ENCODE measurements around the gene MBD5.
A peak's percentile ranks its signal among the peaks of the same experiment; 100 is the strongest.

MBD5 gene

GRCh38 chr2:148022351-148022750, 1.5 kb downstream of the MBD5 start:
- H3K4me1 ChIP-seq (ENCODE audit: control insufficient read depth in 5 of 5, insufficient read depth in 5 of 5, low read length in 5 of 5), result peaks cover 2 to 30% (median 24%) of the 10 kb centered on the region in 5 donors
- H3K4me3 ChIP-seq (ENCODE audit: low read depth in 1 of 5, low read length in 5 of 5), result peak overlapping the region; percentile 97 to 100 (median 100)
- H3K9me3 ChIP-seq (ENCODE audit: control insufficient read depth in 5 of 5, low read length in 5 of 5), result no peaks in the 10 kb centered on the region
- no peaks in the 10 kb centered on the region for H3K36me3 ChIP-seq (ENCODE audit: control insufficient read depth in 5 of 5, insufficient read depth in 5 of 5, low read length in 5 of 5)
- H3K9ac ChIP-seq (ENCODE audit: low read length in 5 of 5), result peak overlapping the region in 4 of 5 donors; percentile 33 to 95 (median 72)
- no peak overlapping the region for H3K27ac ChIP-seq (ENCODE audit: low read depth, low read length)
- no peaks in the 10 kb centered on the region for H3K27me3 ChIP-seq (ENCODE audit: control insufficient read depth in 5 of 5, insufficient read depth in 4 of 5, low read length in 5 of 5)

- Histone ChIP-seq H3K36me3 (ENCODE audit: control insufficient read depth in 5 of 5, insufficient read depth in 5 of 5, low read length in 5 of 5) (no peaks in the 10 kb centered on the region), H3K4me3 (ENCODE audit: low read depth in 1 of 5, low read length in 5 of 5) (no peak overlapping the region), H3K9ac (ENCODE audit: low read length in 5 of 5) (no peak overlapping the region), H3K9me3 (ENCODE audit: control insufficient read depth in 5 of 5, low read length in 5 of 5) (no peaks in the 10 kb centered on the region), H3K27me3 (ENCODE audit: control insufficient read depth in 5 of 5, insufficient read depth in 4 of 5, low read length in 5 of 5) (no peaks in the 10 kb centered on the region), H3K4me1 (ENCODE audit: control insufficient read depth in 5 of 5, insufficient read depth in 5 of 5, low read length in 5 of 5) (peaks cover 2 to 30% (median 24%) of the 10 kb centered on the region in 5 donors), H3K27ac (ENCODE audit: low read depth, low read length) (no peak overlapping the region)
These were observed 2.0 kb downstream of the MBD5 start for GRCh38 chr2:148022882-148023281.

GRCh38 chr2:148023861-148024260, 3.0 kb downstream of the MBD5 start:
- Histone ChIP-seq H3K27me3 (ENCODE audit: control insufficient read depth in 5 of 5, insufficient read depth in 4 of 5, low read length in 5 of 5) (no peaks in the 10 kb centered on the region), H3K4me3 (ENCODE audit: low read depth in 1 of 5, low read length in 5 of 5) (no peak overlapping the region), H3K27ac (ENCODE audit: low read depth, low read length) (no peak overlapping the region), H3K4me1 (ENCODE audit: control insufficient read depth in 5 of 5, insufficient read depth in 5 of 5, low read length in 5 of 5) (peaks cover 2 to 30% (median 22%) of the 10 kb centered on the region in 5 donors), H3K9me3 (ENCODE audit: control insufficient read depth in 5 of 5, low read length in 5 of 5) (no peaks in the 10 kb centered on the region), H3K9ac (ENCODE audit: low read length in 5 of 5) (no peak overlapping the region), H3K36me3 (ENCODE audit: control insufficient read depth in 5 of 5, insufficient read depth in 5 of 5, low read length in 5 of 5) (no peaks in the 10 kb centered on the region)

- Histone ChIP-seq H3K27me3 (ENCODE audit: control insufficient read depth in 5 of 5, insufficient read depth in 4 of 5, low read length in 5 of 5) (no peaks in the 10 kb centered on the region), H3K4me1 (ENCODE audit: control insufficient read depth in 5 of 5, insufficient read depth in 5 of 5, low read length in 5 of 5) (peaks cover 0 to 14% (median 13%) of the 10 kb centered on the region in 5 donors), H3K9ac (ENCODE audit: low read length in 5 of 5) (no peak overlapping the region), H3K4me3 (ENCODE audit: low read depth in 1 of 5, low read length in 5 of 5) (no peak overlapping the region), H3K9me3 (ENCODE audit: control insufficient read depth in 5 of 5, low read length in 5 of 5) (no peaks in the 10 kb centered on the region), H3K27ac (ENCODE audit: low read depth, low read length) (no peak overlapping the region), H3K36me3 (ENCODE audit: control insufficient read depth in 5 of 5, insufficient read depth in 5 of 5, low read length in 5 of 5) (no peaks in the 10 kb centered on the region)
These were observed 5.7 kb downstream of the MBD5 start for GRCh38 chr2:148026573-148026972.

GRCh38 chr2:148027822-148028221, 6.9 kb downstream of the MBD5 start:
- H3K27me3 ChIP-seq (ENCODE audit: control insufficient read depth in 5 of 5, insufficient read depth in 4 of 5, low read length in 5 of 5), result no peaks in the 10 kb centered on the region
- no peaks in the 10 kb centered on the region for H3K9me3 ChIP-seq (ENCODE audit: control insufficient read depth in 5 of 5, low read length in 5 of 5)
- no peak overlapping the region for H3K9ac ChIP-seq (ENCODE audit: low read length in 5 of 5)
- peaks cover 0 to 4% (median under 1%) of the 10 kb centered on the region in 5 donors for H3K4me1 ChIP-seq (ENCODE audit: control insufficient read depth in 5 of 5, insufficient read depth in 5 of 5, low read length in 5 of 5)
- H3K27ac ChIP-seq (ENCODE audit: low read depth, low read length), result no peak overlapping the region
- no peaks in the 10 kb centered on the region for H3K36me3 ChIP-seq (ENCODE audit: control insufficient read depth in 5 of 5, insufficient read depth in 5 of 5, low read length in 5 of 5)
- H3K4me3 ChIP-seq (ENCODE audit: low read depth in 1 of 5, low read length in 5 of 5), result no peak overlapping the region

GRCh38 chr2:148028781-148029180, 7.9 kb downstream of the MBD5 start:
- Histone ChIP-seq H3K9ac (ENCODE audit: low read length in 5 of 5) (no peak overlapping the region), H3K36me3 (ENCODE audit: control insufficient read depth in 5 of 5, insufficient read depth in 5 of 5, low read length in 5 of 5) (no peaks in the 10 kb centered on the region), H3K4me1 (ENCODE audit: control insufficient read depth in 5 of 5, insufficient read depth in 5 of 5, low read length in 5 of 5) (no peaks in the 10 kb centered on the region), H3K4me3 (ENCODE audit: low read depth in 1 of 5, low read length in 5 of 5) (no peak overlapping the region), H3K27me3 (ENCODE audit: control insufficient read depth in 5 of 5, insufficient read depth in 4 of 5, low read length in 5 of 5) (no peaks in the 10 kb centered on the region), H3K27ac (ENCODE audit: low read depth, low read length) (no peak overlapping the region), H3K9me3 (ENCODE audit: control insufficient read depth in 5 of 5, low read length in 5 of 5) (no peaks in the 10 kb centered on the region)

GRCh38 chr2:148031152-148031551, 10.3 kb downstream of the MBD5 start:
- no peaks in the 10 kb centered on the region for H3K27me3 ChIP-seq (ENCODE audit: control insufficient read depth in 5 of 5, insufficient read depth in 4 of 5, low read length in 5 of 5)
- H3K9me3 ChIP-seq (ENCODE audit: control insufficient read depth in 5 of 5, low read length in 5 of 5), result no peaks in the 10 kb centered on the region
- no peaks in the 10 kb centered on the region for H3K4me1 ChIP-seq (ENCODE audit: control insufficient read depth in 5 of 5, insufficient read depth in 5 of 5, low read length in 5 of 5)
- H3K27ac ChIP-seq (ENCODE audit: low read depth, low read length), result no peak overlapping the region
- no peak overlapping the region for H3K9ac ChIP-seq (ENCODE audit: low read length in 5 of 5)
- H3K4me3 ChIP-seq (ENCODE audit: low read depth in 1 of 5, low read length in 5 of 5), result no peak overlapping the region
- no peaks in the 10 kb centered on the region for H3K36me3 ChIP-seq (ENCODE audit: control insufficient read depth in 5 of 5, insufficient read depth in 5 of 5, low read length in 5 of 5)

GRCh38 chr2:148032215-148032614, 11.3 kb downstream of the MBD5 start:
- H3K4me1 ChIP-seq (ENCODE audit: control insufficient read depth in 5 of 5, insufficient read depth in 5 of 5, low read length in 5 of 5), result no peaks in the 10 kb centered on the region
- no peaks in the 10 kb centered on the region for H3K9me3 ChIP-seq (ENCODE audit: control insufficient read depth in 5 of 5, low read length in 5 of 5)
- no peak overlapping the region for H3K9ac ChIP-seq (ENCODE audit: low read length in 5 of 5)
- H3K27me3 ChIP-seq (ENCODE audit: control insufficient read depth in 5 of 5, insufficient read depth in 4 of 5, low read length in 5 of 5), result no peaks in the 10 kb centered on the region
- no peaks in the 10 kb centered on the region for H3K36me3 ChIP-seq (ENCODE audit: control insufficient read depth in 5 of 5, insufficient read depth in 5 of 5, low read length in 5 of 5)
- no peak overlapping the region for H3K4me3 ChIP-seq (ENCODE audit: low read depth in 1 of 5, low read length in 5 of 5)
- H3K27ac ChIP-seq (ENCODE audit: low read depth, low read length), result no peak overlapping the region

GRCh38 chr2:148039783-148040182, 18.9 kb downstream of the MBD5 start:
- no peak overlapping the region for H3K9ac ChIP-seq (ENCODE audit: low read length in 5 of 5)
- no peak overlapping the region for H3K4me3 ChIP-seq (ENCODE audit: low read depth in 1 of 5, low read length in 5 of 5)

GRCh38 chr2:148042219-148042618, 21.3 kb downstream of the MBD5 start:
- Histone ChIP-seq H3K4me1 (ENCODE audit: control insufficient read depth in 5 of 5, insufficient read depth in 5 of 5, low read length in 5 of 5) (no peaks in the 10 kb centered on the region), H3K4me3 (ENCODE audit: low read depth in 1 of 5, low read length in 5 of 5) (no peak overlapping the region), H3K9me3 (ENCODE audit: control insufficient read depth in 5 of 5, low read length in 5 of 5) (no peaks in the 10 kb centered on the region), H3K36me3 (ENCODE audit: control insufficient read depth in 5 of 5, insufficient read depth in 5 of 5, low read length in 5 of 5) (peaks cover 0 to 4% (median 3%) of the 10 kb centered on the region in 5 donors), H3K27ac (ENCODE audit: low read depth, low read length) (no peak overlapping the region), H3K27me3 (ENCODE audit: control insufficient read depth in 5 of 5, insufficient read depth in 4 of 5, low read length in 5 of 5) (no peaks in the 10 kb centered on the region), H3K9ac (ENCODE audit: low read length in 5 of 5) (no peak overlapping the region)

More at GRCh38 chr2:148039783-148040182, 18.9 kb downstream of the MBD5 start:
- no peaks in the 10 kb centered on the region for H3K27me3 ChIP-seq (ENCODE audit: control insufficient read depth in 5 of 5, insufficient read depth in 4 of 5, low read length in 5 of 5)
- no peaks in the 10 kb centered on the region for H3K4me1 ChIP-seq (ENCODE audit: control insufficient read depth in 5 of 5, insufficient read depth in 5 of 5, low read length in 5 of 5)
- no peaks in the 10 kb centered on the region for H3K9me3 ChIP-seq (ENCODE audit: control insufficient read depth in 5 of 5, low read length in 5 of 5)
- H3K27ac ChIP-seq (ENCODE audit: low read depth, low read length), result no peak overlapping the region
- H3K36me3 ChIP-seq (ENCODE audit: control insufficient read depth in 5 of 5, insufficient read depth in 5 of 5, low read length in 5 of 5), result peaks cover 0 to 4% (median 3%) of the 10 kb centered on the region in 5 donors

- Histone ChIP-seq H3K27ac (ENCODE audit: low read depth, low read length) (no peak overlapping the region), H3K36me3 (ENCODE audit: control insufficient read depth in 5 of 5, insufficient read depth in 5 of 5, low read length in 5 of 5) (peaks cover 0 to 6% (median 3%) of the 10 kb centered on the region in 5 donors), H3K27me3 (ENCODE audit: control insufficient read depth in 5 of 5, insufficient read depth in 4 of 5, low read length in 5 of 5) (no peaks in the 10 kb centered on the region), H3K4me3 (ENCODE audit: low read depth in 1 of 5, low read length in 5 of 5) (no peak overlapping the region), H3K4me1 (ENCODE audit: control insufficient read depth in 5 of 5, insufficient read depth in 5 of 5, low read length in 5 of 5) (no peaks in the 10 kb centered on the region), H3K9me3 (ENCODE audit: control insufficient read depth in 5 of 5, low read length in 5 of 5) (no peaks in the 10 kb centered on the region), H3K9ac (ENCODE audit: low read length in 5 of 5) (no peak overlapping the region)
These were observed 23.4 kb downstream of the MBD5 start for GRCh38 chr2:148044322-148044721.

Data from subcutaneous abdominal adipose tissue (tissue), 5 donors.